ENCODE measurements around the gene SLC8B1.

Gene SLC8B1

DNA sequence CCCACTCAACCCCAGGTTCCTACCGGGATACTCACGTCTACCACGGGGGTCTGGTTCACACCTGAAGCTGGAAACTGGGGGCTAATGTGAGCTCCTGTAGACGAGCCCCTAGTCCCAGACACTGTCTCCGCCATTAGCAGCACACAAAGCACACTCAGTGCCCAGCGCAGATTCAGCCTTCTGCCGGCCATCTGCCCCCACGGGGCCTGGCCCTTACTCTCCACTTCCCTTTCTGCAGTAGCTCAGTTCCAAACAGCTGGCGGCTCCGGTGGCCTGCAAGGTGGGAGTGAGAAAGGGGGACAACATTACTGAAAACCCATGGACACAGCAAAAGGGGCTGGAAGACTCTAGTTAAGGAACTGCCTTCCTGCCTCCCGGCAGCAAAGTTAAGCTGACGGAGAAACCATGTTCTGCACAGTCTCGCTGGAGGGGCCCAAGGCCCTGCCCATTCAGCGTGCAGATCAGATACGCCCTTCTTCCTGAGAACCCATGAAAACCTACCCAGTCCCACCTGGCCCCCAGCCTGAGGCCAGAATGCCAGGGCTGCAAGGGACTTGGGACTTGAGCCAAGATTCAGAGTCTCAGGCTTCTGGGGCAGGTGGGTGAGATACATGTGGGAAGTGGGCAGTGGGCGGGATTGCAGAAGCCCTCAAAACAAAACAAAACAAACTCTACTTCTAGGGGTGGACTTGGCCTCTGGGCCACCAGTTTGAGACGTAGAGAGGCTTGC, 2.1 kb downstream of the SLC8B1 start:
- Histone ChIP-seq H3K27me3 (ENCODE audit: insufficient read depth, low read depth, severe bottlenecking) (no peaks in the 10 kb centered on the region), H3K4me3 (ENCODE audit: low read depth, low read length) (no peak overlapping the region), H3K36me3 (no peaks in the 10 kb centered on the region; the same call in none of the 2 replicates), H3K27ac (no peak overlapping the region), H3K9me3 (ENCODE audit: severe bottlenecking) (no peaks in the 10 kb centered on the region)
- no peak for DNase-seq
- TF ChIP-seq CTCF (IDR thresholded peaks at IDR 0.05; ENCODE audit: low read depth, low read length): no peak

DNA sequence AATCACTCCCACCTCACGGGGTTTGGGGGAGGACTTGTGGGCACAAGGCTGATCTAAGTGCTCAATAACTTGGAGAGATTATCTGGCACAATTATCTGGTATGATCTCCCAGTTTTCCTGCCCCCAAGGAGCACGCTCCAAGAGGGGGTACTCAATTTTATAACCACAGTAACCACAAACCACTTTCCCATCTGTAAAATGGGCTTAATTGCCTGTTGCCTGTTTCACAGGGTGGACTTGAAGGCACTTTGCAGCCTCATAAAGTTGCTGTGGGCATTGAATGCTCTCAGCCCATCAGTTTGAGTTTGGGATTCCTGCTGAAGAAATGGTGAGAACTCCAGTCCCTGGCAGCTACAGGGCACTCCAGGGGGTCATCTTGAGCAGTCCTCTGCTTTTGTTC, 4.4 kb downstream of the SLC8B1 start:
- Histone ChIP-seq H3K36me3 (no peaks in the 10 kb centered on the region; the same call in none of the 2 replicates), H3K4me3 (ENCODE audit: low read depth, low read length) (no peak overlapping the region), H3K9me3 (ENCODE audit: severe bottlenecking) (no peaks in the 10 kb centered on the region), H3K27me3 (ENCODE audit: insufficient read depth, low read depth, severe bottlenecking) (no peaks in the 10 kb centered on the region), H3K27ac (no peak overlapping the region)
- TF ChIP-seq CTCF (IDR thresholded peaks at IDR 0.05; ENCODE audit: low read depth, low read length): no peak
- DNase-seq: no peak

- Histone ChIP-seq H3K9me3 (ENCODE audit: severe bottlenecking) (no peaks in the 10 kb centered on the region), H3K36me3 (no peaks in the 10 kb centered on the region; the same call in none of the 2 replicates), H3K4me3 (ENCODE audit: low read depth, low read length) (no peak overlapping the region), H3K27ac (no peak overlapping the region), H3K27me3 (ENCODE audit: insufficient read depth, low read depth, severe bottlenecking) (no peaks in the 10 kb centered on the region)
- DNase-seq: no peak
- no peak for TF ChIP-seq CTCF (IDR thresholded peaks at IDR 0.05; ENCODE audit: low read depth, low read length)
Measured at GRCh38 chr12:113329791-113330417, 5.0 kb downstream of the SLC8B1 start.

DNA sequence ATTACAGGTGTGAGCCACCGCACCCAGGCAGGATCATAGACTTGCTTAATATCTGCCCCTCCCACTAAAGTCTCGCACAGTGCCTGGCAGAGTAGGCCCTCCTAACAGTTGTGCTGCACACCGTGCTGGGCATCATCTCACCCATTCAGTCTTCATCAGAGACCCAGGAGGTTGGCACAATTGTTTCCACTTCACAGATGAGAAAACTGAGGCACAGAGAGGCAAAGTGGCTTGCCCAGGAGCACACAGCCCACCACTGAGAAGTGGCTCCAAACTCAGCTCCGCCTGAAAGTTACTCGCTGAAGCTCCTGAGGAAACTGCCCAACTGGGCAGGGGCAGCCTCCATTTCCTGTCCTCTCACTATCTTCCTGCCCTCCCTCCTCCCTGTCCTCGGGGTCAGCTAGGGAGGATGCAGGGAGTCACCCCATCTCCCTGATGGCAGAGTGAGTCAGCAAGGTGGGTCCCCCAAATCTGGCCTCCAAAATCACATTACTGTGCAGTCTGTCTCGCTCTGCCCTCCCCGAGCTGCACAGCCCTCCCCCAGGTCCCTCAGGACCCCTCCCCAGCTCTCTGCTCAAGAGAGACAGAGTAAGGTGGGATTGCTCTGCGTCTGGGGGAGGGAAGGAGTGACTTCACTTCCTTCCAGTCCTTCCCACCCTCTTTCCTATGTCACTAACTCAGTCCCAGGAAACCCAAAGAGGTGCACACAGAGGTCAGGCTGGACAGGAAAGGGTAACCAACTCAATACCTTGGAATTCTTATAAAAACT, 5.7 kb downstream of the SLC8B1 start:
- Histone ChIP-seq H3K4me3 (ENCODE audit: low read depth, low read length) (no peak overlapping the region), H3K36me3 (no peaks in the 10 kb centered on the region; the same call in none of the 2 replicates), H3K27ac (no peak overlapping the region), H3K27me3 (ENCODE audit: insufficient read depth, low read depth, severe bottlenecking) (no peaks in the 10 kb centered on the region), H3K9me3 (ENCODE audit: severe bottlenecking) (no peaks in the 10 kb centered on the region)
- no peak for DNase-seq
- no peak for TF ChIP-seq CTCF (IDR thresholded peaks at IDR 0.05; ENCODE audit: low read depth, low read length)

DNA sequence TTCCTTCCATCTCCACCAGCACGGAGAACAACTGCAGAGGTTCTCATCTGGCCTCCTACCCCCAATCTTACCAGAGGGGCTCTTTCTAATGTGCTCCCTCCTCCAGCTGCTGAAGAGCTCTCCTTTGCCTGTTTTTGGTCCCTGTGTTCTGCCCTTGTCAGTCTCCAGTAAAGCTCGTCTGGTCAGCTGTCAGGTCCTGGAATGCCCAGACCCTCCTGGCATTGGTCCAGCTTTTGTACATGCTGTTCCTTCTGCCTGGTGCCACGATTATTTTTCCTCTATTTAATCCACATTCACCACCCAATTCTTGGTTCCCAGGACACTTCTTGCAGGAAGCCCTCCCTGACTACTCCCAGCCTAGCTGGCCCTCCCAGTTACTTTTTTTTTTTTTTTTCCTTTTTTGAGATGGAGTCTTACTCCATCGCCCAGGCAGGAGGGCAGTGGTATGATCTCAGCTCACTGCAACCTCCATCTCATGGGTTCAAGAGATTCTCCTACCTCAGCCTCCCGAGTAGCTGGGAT, 6.5 kb downstream of the SLC8B1 start:
- Histone ChIP-seq H3K27me3 (ENCODE audit: insufficient read depth, low read depth, severe bottlenecking) (no peaks in the 10 kb centered on the region), H3K9me3 (ENCODE audit: severe bottlenecking) (no peaks in the 10 kb centered on the region), H3K4me3 (ENCODE audit: low read depth, low read length) (no peak overlapping the region), H3K36me3 (no peaks in the 10 kb centered on the region; the same call in none of the 2 replicates), H3K27ac (no peak overlapping the region)
- no peak for TF ChIP-seq CTCF (IDR thresholded peaks at IDR 0.05; ENCODE audit: low read depth, low read length)
- no peak for DNase-seq
